Renal cortical epithelial cell (primary cell): ENCODE data around the gene ZNF790. TPM values are rescaled to one million over a fixed set of nuclear protein-coding genes. Genes with fewer than 3 reads are reported as not detected.
"Not testable (repeated sequence)": the region's sequence is repeated elsewhere in the genome, so short reads cannot be mapped to it uniquely, and the experiment has no call there.

Experiments used
- DNase-seq: peaks from one replicate; pipeline ENCODE4 v3.0.0-alpha.2; 2011; ENCODE audit warnings: low read depth
- total RNA-seq: library from RNA; depleted of rRNA; stranded (reverse); fragments of >200 nt; gene quantifications from 2 replicates; pipeline ENCODE4 v1.2.3, GENCODE V29; 2014

The ZNF790 gene
- 6.1 and 12.7 TPM in 2 replicates for total RNA-seq

GRCh38 chr19:36837906-36838783 is at the start of gene ZNF790:
Gene ZNF790, minus strand, starts transcription at chr19:36838387. Its CDS starts 12,768 bp downstream, at chr19:36825619.
- peak; percentile 86 for DNase-seq

- peak; percentile 3 for DNase-seq
These were observed 39.1 kb upstream of the ZNF790 start for GRCh38 chr19:36876993-36877938.

GRCh38 chr19:36851898-36852297 is 13.7 kb upstream of the ZNF790 start:
- no peak for DNase-seq

GRCh38 chr19:36850559-36851442 is 12.6 kb upstream of the ZNF790 start, which contains the start of gene ZNF345:
Gene ZNF345, plus strand, starts transcription at chr19:36850876. Its CDS starts 25,955 bp downstream, at chr19:36876831.
- peak; percentile 91 for DNase-seq

GRCh38 chr19:36849701-36850558 is 11.7 kb upstream of the ZNF790 start:
- peak; percentile 85 for DNase-seq

GRCh38 chr19:36847968-36848367 is 9.8 kb upstream of the ZNF790 start:
- DNase-seq: no peak

- peak; percentile 42 for DNase-seq
These were observed 667 bp upstream of the ZNF790 start for GRCh38 chr19:36838784-36839324.

GRCh38 chr19:36837176-36837905 is 846 bp downstream of the ZNF790 start:
- peak; percentile 36 for DNase-seq

GRCh38 chr19:36833430-36833829 is 4.8 kb downstream of the ZNF790 start:
- no peak for DNase-seq

GRCh38 chr19:36821758-36822157 is 16.4 kb downstream of the ZNF790 start:
- no peak for DNase-seq

GRCh38 chr19:36819130-36819630 is 19.0 kb downstream of the ZNF790 start:
- DNase-seq: peak; percentile 7

- no peak for DNase-seq
These were observed 31.2 kb downstream of the ZNF790 start for GRCh38 chr19:36807029-36807428.

- no peak for DNase-seq
These were observed 32.8 kb downstream of the ZNF790 start for GRCh38 chr19:36805364-36805763.

- DNase-seq: no peak
These were observed 40.4 kb downstream of the ZNF790 start for GRCh38 chr19:36797786-36798108.

- DNase-seq: no peak
These were observed 41.5 kb downstream of the ZNF790 start for GRCh38 chr19:36796714-36796992.

- DNase-seq: not testable (repeated sequence)
These were observed 46.6 kb downstream of the ZNF790 start for GRCh38 chr19:36791420-36792141.

GRCh38 chr19:36775768-36776167 is 62.4 kb downstream of the ZNF790 start:
- DNase-seq: no peak

GRCh38 chr19:36773223-36773579 is 65.0 kb downstream of the ZNF790 start:
- DNase-seq: no peak
